ENCODE data around the gene SERPINI1.

SERPINI1 gene

DNA sequence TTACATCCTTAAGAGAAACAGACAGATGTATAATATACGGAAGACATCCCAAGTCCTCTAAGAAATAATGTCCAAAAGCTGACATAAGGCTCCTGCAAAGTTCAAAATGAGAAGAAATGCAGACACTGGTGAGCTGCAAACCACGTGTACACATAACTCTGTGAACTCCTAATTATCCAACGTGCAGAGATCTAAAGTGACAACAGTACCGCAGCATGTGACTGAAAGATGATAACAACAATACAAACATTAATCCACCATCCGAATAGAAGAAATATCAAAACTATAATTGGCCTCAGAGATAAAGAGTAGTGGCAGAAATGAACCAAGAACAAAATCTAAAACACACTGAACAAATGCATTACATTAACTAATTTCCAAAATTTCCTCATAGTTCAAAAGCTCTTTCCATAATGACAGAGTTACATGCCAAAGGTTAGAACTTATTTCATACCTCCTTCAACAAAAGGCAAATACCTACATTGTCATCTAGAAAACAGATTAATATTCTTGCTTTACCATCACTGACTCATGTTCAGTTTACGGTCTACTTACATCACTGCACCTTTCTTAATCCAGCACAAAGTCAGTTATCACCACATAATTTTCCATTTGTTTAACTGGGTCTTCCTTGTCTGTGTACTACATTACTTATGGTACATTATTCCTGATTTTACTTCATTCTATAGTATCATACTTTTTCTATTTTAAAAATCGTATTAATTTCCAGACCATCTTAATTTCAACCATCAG lies 3.0 kb upstream of the SERPINI1 start:
- TF ChIP-seq, protein P1, sequence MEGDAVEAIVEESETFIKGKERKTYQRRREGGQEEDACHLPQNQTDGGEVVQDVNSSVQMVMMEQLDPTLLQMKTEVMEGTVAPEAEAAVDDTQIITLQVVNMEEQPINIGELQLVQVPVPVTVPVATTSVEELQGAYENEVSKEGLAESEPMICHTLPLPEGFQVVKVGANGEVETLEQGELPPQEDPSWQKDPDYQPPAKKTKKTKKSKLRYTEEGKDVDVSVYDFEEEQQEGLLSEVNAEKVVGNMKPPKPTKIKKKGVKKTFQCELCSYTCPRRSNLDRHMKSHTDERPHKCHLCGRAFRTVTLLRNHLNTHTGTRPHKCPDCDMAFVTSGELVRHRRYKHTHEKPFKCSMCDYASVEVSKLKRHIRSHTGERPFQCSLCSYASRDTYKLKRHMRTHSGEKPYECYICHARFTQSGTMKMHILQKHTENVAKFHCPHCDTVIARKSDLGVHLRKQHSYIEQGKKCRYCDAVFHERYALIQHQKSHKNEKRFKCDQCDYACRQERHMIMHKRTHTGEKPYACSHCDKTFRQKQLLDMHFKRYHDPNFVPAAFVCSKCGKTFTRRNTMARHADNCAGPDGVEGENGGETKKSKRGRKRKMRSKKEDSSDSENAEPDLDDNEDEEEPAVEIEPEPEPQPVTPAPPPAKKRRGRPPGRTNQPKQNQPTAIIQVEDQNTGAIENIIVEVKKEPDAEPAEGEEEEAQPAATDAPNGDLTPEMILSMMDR (IDR thresholded peaks at IDR 0.05; ENCODE audit: insufficient read depth, low read depth, low read length, missing control alignments): no peak
- DNase-seq (ENCODE audit: low read depth): no peak
- H3K4me3 ChIP-seq (ENCODE audit: low read depth, low read length): peak overlapping the region; percentile 89

DNA sequence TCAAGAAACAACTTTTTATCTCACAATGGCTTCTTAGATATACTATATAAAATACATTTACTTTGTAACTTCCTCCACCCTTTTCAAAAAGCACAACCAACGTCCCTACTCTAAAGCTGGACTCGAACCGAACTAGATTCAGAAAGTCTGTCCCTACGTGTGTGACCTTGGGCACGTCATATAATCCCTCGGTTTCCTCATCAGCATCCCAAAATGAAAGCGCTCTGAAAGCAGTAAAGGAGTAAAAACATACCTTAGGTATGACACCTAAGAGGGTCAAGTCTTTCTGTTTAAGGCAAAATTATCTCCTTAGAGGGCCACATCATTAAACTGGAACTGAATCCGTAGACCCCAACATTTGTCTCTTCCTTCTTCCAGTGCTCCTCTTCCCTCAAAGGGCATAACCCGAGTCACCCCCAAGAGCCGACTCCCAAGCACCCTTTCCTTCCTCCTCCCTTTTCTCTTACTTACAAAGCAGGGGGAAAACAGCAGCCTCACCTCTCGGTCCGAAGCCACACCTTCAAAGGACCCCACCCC lies 1.5 kb upstream of the SERPINI1 start:
- peak overlapping the region; percentile 89 for H3K4me3 ChIP-seq (ENCODE audit: low read depth, low read length)
- TF ChIP-seq, protein P1 (IDR thresholded peaks at IDR 0.05; ENCODE audit: insufficient read depth, low read depth, low read length, missing control alignments): no peak
- DNase-seq (ENCODE audit: low read depth): no peak

DNA sequence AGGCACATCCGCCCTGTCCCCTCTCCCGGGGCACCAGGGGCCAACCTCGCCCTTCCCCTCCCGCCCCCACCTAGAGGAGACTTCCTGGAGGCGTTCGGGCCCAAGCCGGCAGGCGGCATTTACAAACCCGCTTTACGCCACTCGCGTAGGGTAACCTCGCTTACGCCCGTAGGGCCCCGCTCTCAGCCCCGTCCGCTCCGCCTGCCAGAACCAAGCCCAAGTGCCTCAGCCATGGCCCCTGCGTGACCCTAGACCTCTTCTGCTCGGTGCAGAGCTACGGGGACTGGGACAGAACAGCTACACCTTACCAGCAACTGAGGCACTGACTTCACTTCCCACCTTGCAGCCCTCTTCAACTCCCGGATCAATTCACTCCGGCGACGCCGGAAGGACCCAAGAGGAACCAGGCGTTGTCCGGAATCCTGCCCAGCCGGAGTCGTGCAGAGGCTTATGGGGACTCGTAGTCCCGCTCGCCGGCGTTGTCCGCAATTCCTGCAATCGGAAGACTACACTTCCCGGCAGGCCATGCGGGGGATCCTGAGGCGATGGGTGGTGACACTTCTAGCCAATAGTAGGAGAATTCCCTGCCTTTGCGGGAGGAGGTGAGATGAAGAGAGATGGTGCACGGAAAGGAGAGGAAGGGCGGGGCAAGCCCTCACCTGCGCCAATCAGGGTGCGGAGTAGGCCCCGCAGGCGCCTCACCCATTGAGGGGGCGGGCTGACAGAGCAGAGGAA lies 856 bp upstream of the SERPINI1 start, which contains the start of gene PDCD10:
Gene PDCD10, minus strand, starts transcription at position 395 of the 735 bp plus-strand sequence. CDS start 14,735 bp downstream, outside the sequence.
- H3K4me3 ChIP-seq (ENCODE audit: low read depth, low read length): peak within 1 kb of the TSS; percentile 89
- DNase-seq (ENCODE audit: low read depth): peak; percentile 99
- TF ChIP-seq, protein P1 (IDR thresholded peaks at IDR 0.05; ENCODE audit: insufficient read depth, low read depth, low read length, missing control alignments): no peak

DNA sequence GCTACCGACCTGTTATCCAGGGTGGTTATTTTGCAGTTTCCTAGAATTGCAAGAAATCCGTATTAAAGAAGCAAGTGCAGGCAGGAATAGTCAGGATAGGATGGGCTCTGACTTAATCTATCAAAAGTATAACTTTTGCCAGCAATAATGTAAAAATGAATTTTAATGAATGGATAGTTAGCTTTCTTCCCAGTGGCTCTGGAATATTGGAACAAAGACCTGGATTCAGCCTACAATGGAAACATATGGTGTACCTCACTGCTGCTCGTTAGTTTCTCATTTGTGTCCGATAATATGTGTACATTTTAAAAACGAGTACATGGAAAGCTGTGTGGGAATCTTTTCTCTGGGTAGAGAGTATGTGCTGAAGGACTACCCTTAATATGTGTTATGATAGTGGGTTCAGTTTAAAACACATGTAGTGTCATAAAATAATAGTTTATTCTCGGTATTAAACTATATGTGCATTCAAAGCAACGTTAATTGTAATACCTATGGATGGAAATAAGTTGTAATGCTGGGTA lies 805 bp downstream of the SERPINI1 start:
- TF ChIP-seq, protein P1 (IDR thresholded peaks at IDR 0.05; ENCODE audit: insufficient read depth, low read depth, low read length, missing control alignments): no peak
- DNase-seq (ENCODE audit: low read depth): no peak
- H3K4me3 ChIP-seq (ENCODE audit: low read depth, low read length): peak overlapping the region; percentile 87

DNA sequence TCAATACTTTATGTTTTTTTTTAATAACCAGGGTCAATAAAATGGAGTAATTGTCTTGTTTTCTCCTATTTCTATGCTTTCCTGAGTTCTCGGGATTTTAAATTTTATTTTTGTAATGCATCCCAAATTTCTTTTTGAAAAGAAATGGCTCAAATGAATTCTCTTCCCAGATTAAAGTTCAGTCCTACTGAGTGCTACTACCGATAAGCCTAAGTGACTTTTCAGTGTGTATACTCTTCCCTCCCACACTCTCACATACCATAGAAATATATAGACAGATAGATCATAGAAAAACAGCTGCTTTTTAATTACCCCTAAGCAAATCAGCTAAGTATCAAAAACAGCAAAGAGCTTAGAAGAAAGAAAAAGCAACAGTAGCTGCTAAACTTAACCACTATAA lies 1.5 kb downstream of the SERPINI1 start:
- H3K4me3 ChIP-seq (ENCODE audit: low read depth, low read length): no peak overlapping the region
- TF ChIP-seq, protein P1 (IDR thresholded peaks at IDR 0.05; ENCODE audit: insufficient read depth, low read depth, low read length, missing control alignments): no peak
- DNase-seq (ENCODE audit: low read depth): no peak

DNA sequence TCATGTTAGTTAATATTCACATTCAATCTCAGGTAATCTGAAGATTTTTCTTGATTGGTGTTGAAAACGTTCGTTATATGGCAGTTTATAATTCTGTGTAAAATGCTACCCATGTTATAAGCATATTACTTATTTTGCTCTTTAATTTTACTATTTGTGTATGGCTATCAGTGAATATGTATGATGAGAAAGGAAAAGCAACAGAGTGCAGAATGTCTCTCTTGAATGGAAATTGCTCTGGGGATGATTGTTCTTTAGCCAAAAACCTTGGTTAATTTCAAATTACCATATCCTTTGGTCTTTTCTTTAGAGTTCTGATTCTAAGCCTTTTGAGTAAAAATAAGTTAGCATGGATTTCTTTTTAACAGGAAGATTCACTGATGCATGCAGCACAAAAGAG lies 2.5 kb downstream of the SERPINI1 start:
- no peak overlapping the region for H3K4me3 ChIP-seq (ENCODE audit: low read depth, low read length)
- no peak for DNase-seq (ENCODE audit: low read depth)
- TF ChIP-seq, protein P1 (IDR thresholded peaks at IDR 0.05; ENCODE audit: insufficient read depth, low read depth, low read length, missing control alignments): no peak

Data from GM12865 (cell line).